HepG2 (cell line): Measurements from ENCODE around the gene MEF2D. TPM values are rescaled to one million over a fixed set of nuclear protein-coding genes. Genes with fewer than 3 reads are reported as not detected.

Experiments
- BRD4 ChIP-seq: sonication (generic); formaldehyde crosslinking; IDR thresholded peaks from 2 replicates; pipeline ENCODE4 v1.4.0; 2020; ENCODE audit warnings: missing genetic modification reagents
- EZH2 ChIP-seq: conservative IDR thresholded peaks from 2 replicates; pipeline ENCODE4 v1.6.1; 2012; ENCODE audit warnings: mild to moderate bottlenecking, low read depth, low read length, moderate library complexity
- NR2C2 ChIP-seq: sonication (generic); formaldehyde crosslinking; IDR thresholded peaks from 2 replicates; pipeline ENCODE4 v1.4.0; 2020; ENCODE audit warnings: missing genetic modification reagents, mild to moderate bottlenecking, moderate library complexity, borderline replicate concordance
- ZNF335 ChIP-seq: sonication (generic); formaldehyde crosslinking; IDR thresholded peaks from 2 replicates; pipeline ENCODE4 v1.4.0; 2020; ENCODE audit warnings: missing genetic modification reagents
- polyA plus RNA-seq, 8 experiments: library from polyadenylated mRNA; depleted of rRNA in 3 of 8; stranded (reverse) in 7 of 8; unstranded in 1 of 8; fragments of >200 nt; fragmentation: Illumina TruSeq in 4 of 8; extraction: Trizol in 4 of 8; gene quantifications; 2 replicates each; pipeline versions ENCODE4 v1.2.1 to v1.2.3, GENCODE V29; 2011 to 2016; ENCODE audit warnings: low read depth in 4 of 8, missing spikeins in 1 of 8, mixed read lengths in 1 of 8; ENCODE audit not compliant: insufficient read depth in 1 of 8
- total RNA-seq, 5 experiments: library from RNA; depleted of rRNA; stranded (reverse); fragments of >200 nt; fragmentation: Illumina TruSeq; extraction: Trizol; gene quantifications; 2 replicates each; pipeline ENCODE4 v1.2.3, GENCODE V29; 2016; ENCODE audit warnings: low read depth in 1 of 5
- TF ChIP-seq, protein P1 (sequence below): sonication (generic); formaldehyde crosslinking; IDR thresholded peaks from 2 replicates; pipeline ENCODE4 v1.4.0; 2020; ENCODE audit warnings: missing genetic modification reagents, borderline replicate concordance
- TF ChIP-seq, protein P2 (sequence below): sonication (generic); formaldehyde crosslinking; conservative IDR thresholded peaks from 2 replicates; pipeline ENCODE4 v1.8.0; 2022; ENCODE audit warnings: low read depth, missing genetic modification reagents

MEF2D gene
- total and polyA plus RNA-seq, 2 of the 13 experiments (the other 11 are each of a cell fraction or from before 2014, with no cell fraction given): 1.6 to 3.9 TPM

DNA sequence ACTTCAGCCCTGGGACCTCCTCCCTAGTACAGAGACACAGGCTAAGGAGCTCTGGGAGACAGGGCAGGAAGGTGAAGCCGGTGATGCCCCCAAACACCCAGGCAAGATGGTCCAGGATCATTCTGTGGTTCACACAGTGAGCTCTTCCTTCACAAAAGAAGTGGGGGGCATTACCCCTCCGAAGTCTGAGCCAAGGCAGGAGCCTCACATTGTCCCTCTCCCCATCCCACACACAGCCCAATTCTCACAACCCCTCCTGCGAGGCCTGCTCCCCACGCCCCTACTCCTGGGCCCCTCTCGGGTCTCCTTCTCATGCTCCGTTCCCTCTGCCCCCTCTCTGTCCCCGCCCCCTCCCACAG lies 10.7 kb downstream of the MEF2D start (continued):
- TF ChIP-seq, protein P1, sequence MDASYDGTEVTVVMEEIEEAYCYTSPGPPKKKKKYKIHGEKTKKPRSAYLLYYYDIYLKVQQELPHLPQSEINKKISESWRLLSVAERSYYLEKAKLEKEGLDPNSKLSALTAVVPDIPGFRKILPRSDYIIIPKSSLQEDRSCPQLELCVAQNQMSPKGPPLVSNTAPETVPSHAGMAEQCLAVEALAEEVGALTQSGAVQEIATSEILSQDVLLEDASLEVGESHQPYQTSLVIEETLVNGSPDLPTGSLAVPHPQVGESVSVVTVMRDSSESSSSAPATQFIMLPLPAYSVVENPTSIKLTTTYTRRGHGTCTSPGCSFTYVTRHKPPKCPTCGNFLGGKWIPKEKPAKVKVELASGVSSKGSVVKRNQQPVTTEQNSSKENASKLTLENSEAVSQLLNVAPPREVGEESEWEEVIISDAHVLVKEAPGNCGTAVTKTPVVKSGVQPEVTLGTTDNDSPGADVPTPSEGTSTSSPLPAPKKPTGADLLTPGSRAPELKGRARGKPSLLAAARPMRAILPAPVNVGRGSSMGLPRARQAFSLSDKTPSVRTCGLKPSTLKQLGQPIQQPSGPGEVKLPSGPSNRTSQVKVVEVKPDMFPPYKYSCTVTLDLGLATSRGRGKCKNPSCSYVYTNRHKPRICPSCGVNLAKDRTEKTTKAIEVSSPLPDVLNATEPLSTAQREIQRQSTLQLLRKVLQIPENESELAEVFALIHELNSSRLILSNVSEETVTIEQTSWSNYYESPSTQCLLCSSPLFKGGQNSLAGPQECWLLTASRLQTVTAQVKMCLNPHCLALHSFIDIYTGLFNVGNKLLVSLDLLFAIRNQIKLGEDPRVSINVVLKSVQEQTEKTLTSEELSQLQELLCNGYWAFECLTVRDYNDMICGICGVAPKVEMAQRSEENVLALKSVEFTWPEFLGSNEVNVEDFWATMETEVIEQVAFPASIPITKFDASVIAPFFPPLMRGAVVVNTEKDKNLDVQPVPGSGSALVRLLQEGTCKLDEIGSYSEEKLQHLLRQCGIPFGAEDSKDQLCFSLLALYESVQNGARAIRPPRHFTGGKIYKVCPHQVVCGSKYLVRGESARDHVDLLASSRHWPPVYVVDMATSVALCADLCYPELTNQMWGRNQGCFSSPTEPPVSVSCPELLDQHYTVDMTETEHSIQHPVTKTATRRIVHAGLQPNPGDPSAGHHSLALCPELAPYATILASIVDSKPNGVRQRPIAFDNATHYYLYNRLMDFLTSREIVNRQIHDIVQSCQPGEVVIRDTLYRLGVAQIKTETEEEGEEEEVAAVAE (CRISPR knock-in tag): no peak
- TF ChIP-seq, protein P2, sequence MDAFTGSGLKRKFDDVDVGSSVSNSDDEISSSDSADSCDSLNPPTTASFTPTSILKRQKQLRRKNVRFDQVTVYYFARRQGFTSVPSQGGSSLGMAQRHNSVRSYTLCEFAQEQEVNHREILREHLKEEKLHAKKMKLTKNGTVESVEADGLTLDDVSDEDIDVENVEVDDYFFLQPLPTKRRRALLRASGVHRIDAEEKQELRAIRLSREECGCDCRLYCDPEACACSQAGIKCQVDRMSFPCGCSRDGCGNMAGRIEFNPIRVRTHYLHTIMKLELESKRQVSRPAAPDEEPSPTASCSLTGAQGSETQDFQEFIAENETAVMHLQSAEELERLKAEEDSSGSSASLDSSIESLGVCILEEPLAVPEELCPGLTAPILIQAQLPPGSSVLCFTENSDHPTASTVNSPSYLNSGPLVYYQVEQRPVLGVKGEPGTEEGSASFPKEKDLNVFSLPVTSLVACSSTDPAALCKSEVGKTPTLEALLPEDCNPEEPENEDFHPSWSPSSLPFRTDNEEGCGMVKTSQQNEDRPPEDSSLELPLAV (CRISPR knock-in tag): no peak
- TF ChIP-seq EZH2: no peak
- TF ChIP-seq BRD4 (CRISPR knock-in tag): no peak
- no peak for TF ChIP-seq NR2C2 (CRISPR knock-in tag)
- no peak for TF ChIP-seq ZNF335 (CRISPR knock-in tag)
